ENCODE results near the gene CIZ1.

CIZ1 gene

DNA sequence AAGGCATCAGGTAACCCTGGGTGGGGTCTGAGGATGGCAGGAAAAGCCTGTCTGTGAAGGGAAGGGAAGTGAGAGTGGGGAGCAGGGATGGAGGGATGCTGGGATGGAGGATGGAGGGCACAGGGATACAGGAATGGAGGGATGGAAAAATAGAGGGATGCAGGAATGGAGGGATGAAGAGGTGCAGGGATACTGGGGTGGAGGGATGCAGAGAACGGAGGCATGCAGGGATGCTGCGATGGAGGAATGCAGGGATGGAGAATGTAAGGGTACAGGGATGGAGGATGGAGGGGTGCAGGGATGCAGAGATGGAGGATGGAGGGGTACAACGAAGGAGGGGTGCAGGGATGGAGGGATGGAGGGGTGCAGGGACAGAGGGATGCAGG lies 72.9 kb downstream of the CIZ1 start:
- no peak for TF ChIP-seq ZFX (IDR thresholded peaks at IDR 0.05; ENCODE audit: borderline replicate concordance)
- TF ChIP-seq, protein P1, sequence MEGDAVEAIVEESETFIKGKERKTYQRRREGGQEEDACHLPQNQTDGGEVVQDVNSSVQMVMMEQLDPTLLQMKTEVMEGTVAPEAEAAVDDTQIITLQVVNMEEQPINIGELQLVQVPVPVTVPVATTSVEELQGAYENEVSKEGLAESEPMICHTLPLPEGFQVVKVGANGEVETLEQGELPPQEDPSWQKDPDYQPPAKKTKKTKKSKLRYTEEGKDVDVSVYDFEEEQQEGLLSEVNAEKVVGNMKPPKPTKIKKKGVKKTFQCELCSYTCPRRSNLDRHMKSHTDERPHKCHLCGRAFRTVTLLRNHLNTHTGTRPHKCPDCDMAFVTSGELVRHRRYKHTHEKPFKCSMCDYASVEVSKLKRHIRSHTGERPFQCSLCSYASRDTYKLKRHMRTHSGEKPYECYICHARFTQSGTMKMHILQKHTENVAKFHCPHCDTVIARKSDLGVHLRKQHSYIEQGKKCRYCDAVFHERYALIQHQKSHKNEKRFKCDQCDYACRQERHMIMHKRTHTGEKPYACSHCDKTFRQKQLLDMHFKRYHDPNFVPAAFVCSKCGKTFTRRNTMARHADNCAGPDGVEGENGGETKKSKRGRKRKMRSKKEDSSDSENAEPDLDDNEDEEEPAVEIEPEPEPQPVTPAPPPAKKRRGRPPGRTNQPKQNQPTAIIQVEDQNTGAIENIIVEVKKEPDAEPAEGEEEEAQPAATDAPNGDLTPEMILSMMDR (IDR thresholded peaks at IDR 0.05): no peak

DNA sequence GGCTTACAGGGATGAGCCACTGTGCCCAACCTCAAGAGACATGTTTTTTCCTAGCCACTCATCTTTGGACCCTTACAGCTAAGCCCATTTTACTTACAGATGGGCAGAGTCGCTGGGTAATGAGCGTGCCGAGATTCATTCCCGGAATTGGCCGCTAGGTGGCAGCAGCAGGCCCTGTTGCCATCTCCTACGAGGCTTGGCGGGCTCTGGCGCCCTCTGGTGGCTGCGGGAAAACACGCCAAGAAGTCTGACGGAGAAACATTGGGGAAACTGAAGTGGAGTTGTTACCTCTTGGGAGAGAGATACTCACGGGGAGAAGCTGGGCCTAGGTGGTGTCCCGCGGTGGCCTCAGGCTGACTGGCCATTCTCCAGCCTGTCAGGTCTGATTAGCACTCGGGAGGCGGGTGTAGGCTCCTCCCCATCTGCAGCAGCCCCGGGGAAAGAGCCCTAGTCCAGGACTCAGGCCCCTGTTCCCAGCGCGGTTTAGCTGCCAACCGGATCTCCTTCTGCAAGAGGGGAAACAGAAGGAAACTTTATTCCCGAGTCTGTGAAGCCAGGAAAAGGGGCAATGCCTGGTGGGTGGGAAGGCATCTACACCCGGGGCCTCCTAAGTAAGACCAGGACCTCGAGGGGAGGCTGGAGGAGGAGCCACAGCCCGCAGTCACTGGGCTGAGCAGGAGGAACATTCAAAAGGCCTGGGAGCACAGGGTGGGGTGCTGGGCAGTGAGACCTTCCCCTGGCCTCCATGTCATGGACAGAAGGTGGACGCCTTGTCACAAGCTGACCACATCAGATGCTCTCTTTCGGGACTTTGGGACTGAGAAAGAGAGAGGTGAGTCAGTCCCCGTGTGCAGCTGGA lies 73.5 kb downstream of the CIZ1 start:
- peak overlapping the region; percentile 50 for H3K27ac ChIP-seq
- TF ChIP-seq, protein P1 (IDR thresholded peaks at IDR 0.05): peak; percentile 100
- no peak for TF ChIP-seq ZFX (IDR thresholded peaks at IDR 0.05; ENCODE audit: borderline replicate concordance)

More for the DNA sequence above, 72.9 kb downstream of the CIZ1 start:
- peak overlapping the region; percentile 50 for H3K27ac ChIP-seq

DNA sequence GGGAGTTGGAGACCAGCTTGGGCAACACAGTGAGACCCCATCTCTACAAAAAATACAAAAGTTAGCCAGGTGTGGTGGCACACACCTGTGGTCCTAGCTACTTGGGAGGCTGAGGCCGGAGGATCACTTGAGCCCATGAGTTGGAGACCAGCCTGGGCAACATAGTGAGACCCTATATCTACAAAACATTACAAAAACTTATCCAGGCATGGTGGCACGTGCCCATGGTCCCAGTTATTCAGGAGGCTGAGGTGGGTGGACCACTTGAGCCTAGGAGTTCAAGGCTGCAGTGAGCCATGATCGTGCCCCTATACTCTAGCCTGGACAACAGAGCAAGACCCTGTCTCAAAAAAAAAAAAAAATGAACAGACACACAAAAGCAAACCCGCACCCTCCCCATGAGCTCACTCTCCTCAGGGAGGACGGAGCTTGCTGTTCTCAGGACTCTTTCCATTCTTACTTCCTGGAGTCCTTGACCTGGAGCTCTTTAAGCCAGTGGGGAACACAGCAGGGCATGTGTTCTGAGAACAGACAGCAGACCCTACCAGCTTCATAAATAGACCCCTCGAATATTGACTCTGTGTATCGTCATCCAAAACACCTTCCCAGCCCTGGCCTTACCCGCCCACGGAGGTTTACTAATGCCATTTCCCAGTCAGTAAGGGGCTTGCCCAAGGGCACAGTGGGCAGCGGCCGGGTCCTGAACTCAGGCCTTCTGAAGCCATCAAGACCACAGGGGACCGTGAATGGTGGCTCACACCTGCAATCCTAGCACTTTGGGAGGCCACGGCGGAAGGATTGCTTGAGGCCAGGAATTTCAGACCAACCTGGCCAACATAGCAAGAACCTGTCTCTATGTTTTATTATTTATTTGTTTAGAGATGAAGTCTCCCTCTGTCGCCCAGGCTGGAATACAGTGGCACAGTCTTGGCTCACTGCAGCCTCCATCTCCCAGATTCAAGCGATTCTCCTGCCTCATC lies 75.0 kb downstream of the CIZ1 start:
- TF ChIP-seq ZFX (IDR thresholded peaks at IDR 0.05; ENCODE audit: borderline replicate concordance): no peak
- TF ChIP-seq, protein P1 (IDR thresholded peaks at IDR 0.05): no peak
- H3K27ac ChIP-seq: no peak overlapping the region

All from 22Rv1 (cell line).